ENCODE data around the gene IP6K1.

The IP6K1 gene

DNA sequence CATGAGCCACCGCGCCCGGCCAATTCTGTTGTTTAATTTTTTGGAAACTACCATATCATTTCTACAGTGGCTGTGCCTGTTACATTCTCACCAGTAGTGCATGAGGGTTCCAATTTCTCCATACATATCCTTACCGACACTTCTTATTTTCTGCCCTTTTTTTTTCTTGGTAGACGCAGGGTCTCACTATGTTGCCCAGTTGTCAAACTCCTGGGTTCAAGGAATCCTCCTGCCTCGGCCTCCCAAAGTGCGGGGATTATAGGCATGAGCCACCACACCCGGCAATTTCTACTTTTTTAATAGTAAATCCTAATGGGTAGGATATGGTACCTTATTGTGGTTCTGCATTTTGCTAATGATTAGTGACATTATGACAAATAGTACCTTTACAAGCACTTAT is 76.5 kb downstream of the IP6K1 start:
- H3K27ac ChIP-seq, result no peak overlapping the region
- TF ChIP-seq, protein P1, sequence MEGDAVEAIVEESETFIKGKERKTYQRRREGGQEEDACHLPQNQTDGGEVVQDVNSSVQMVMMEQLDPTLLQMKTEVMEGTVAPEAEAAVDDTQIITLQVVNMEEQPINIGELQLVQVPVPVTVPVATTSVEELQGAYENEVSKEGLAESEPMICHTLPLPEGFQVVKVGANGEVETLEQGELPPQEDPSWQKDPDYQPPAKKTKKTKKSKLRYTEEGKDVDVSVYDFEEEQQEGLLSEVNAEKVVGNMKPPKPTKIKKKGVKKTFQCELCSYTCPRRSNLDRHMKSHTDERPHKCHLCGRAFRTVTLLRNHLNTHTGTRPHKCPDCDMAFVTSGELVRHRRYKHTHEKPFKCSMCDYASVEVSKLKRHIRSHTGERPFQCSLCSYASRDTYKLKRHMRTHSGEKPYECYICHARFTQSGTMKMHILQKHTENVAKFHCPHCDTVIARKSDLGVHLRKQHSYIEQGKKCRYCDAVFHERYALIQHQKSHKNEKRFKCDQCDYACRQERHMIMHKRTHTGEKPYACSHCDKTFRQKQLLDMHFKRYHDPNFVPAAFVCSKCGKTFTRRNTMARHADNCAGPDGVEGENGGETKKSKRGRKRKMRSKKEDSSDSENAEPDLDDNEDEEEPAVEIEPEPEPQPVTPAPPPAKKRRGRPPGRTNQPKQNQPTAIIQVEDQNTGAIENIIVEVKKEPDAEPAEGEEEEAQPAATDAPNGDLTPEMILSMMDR (conservative IDR thresholded peaks at IDR 0.05), result no peak

DNA sequence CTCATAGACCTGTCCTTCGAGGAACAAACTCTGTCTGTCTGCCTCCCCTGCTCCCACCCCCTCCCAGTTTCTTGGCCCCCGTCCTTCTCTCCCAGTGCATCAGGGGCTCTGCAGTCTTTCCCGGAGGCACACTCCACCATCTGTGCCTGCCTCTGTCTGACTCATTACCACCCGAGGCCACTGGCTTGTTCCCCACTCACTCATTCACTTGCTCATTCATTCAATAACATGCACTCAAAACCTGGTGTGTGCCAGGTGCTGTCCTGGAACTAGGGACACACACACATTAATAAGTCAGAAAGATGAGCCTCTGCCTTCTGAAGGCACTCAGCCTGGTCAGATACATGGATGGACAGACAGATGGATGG is 79.2 kb downstream of the IP6K1 start:
- no peak overlapping the region for H3K27ac ChIP-seq
- TF ChIP-seq, protein P1 (conservative IDR thresholded peaks at IDR 0.05), result no peak

DNA sequence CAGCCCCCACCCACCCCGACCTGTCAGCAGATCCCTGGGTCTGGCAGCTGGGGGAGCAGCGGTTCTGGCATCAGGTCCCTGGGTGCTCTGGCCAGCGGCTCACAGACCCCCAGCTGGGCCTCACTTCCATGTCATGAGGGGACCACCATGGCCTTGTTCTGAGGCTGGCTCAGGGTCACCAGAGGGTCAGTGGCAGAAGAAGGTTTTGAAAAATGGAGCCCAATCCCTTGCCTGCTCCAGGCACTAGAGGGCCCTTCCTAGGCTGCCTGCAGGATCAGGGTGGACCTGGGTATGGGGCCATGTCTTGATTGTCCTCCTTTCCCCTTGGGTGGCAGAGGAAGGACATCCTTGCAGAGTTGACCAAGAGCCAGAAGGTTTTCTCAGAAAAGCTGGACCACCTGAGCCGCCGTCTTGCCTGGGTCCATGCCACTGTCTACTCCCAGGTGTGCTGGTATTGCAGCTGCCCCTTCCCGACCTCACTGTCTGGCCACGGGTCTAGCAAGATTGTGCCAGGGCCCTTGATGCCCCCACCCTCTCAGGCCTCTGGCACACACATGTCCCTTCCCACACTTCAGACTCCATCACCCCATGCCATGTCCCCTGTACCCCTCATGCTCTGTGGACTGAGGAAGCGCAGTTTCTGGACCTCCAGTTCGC is 79.8 kb downstream of the IP6K1 start:
- no peak overlapping the region for H3K27ac ChIP-seq
- TF ChIP-seq, protein P1 (conservative IDR thresholded peaks at IDR 0.05), result no peak

DNA sequence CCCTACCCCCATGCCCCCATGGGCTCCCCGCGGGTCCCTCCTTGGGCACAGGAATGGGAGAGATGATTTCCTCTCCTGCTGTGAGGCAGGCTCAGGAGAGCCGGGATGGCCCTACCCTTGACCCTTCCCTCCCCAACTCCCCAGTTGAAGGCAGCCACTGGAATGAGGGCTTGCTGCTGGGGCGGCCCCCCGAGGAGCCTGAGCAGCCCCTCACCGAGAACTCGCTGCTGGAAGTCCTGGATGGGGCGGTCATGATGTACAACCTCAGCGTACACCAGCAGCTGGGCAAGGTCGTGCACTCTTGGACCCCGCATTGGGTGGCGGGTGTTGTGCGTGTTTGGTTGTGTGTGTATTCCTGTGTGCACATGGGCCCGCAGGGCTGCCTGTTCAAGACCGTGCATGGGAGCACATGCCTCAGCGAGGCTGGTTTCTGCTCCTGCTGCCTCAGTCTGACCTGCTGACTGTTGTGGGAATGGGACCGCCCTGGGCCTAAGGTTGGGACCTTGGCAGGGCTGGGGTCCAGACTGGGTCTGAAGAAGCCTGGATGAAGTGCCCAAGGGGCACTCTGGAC is 80.9 kb downstream of the IP6K1 start:
- no peak overlapping the region for H3K27ac ChIP-seq
- TF ChIP-seq, protein P1 (conservative IDR thresholded peaks at IDR 0.05), result no peak

DNA sequence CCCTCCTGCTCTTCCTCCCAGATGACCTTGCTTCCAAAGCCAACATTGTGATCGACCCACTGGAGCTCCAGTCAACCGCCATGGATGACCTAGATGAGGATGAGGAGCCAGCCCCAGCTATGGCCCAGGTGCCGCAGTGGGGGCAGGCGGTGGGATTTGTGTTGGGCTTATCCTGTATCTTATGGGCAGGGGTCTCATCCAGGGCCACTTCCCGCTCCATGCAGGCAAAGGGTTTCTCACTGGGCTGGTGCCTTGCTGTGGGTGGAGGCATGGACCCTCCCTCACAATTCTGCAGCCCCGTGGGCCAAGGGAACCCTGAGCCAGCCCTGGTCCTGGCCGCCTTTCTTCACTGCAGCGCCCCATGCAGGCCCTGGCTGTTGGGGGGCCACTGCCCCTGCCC is 81.7 kb downstream of the IP6K1 start:
- TF ChIP-seq, protein P1 (conservative IDR thresholded peaks at IDR 0.05), result no peak
- H3K27ac ChIP-seq, result no peak overlapping the region

DNA sequence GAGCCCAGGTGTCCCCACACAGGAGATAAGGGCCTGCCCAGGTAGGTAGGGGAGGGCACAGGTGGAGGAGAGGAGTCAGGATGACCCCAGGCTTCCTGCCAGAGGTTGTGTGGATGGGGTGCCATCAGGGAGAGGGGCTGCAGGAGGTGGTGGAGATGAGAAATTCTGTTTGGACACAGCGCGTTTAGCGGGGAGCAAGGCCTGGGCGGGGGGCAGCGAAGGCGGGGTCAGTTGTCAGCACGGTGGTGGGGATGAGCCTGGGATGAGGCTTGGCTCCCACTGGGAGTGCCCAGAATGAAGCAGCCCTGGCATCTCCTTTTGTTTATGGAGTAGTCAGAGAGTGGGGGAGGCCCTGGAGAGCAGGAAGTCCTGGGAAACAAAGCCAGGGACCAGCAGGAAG is 82.4 kb downstream of the IP6K1 start:
- peak overlapping the region; percentile 25; the same call in 1 of the 2 replicates for H3K27ac ChIP-seq

DNA sequence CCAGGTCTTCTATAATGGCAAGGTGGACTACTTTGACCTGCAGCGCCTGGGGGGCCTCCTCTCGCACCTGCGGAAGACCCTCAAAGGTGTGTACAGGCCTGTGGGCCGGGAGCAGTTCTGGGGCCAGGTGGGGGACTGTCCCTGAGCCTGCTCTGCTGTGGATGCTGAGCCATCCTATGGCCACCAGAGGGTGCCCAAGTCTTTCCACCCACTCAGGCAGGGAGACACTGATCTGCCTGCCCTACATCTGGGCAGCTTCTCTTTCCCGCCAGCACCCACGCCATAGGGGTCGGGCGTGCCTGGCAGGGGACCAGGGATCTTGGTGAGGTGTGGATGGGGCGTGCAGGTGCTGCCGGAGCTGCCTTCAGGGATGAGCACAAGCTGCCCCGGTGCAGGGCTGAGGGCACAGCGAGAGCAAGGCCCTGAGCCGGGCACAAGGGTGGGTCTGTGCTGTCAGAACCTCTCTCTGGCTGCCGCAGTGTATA is 82.9 kb downstream of the IP6K1 start:
- TF ChIP-seq, protein P1 (conservative IDR thresholded peaks at IDR 0.05), result peak; percentile 97
- peak overlapping the region; percentile 25; the same call in 1 of the 2 replicates for H3K27ac ChIP-seq

More for the DNA sequence above, 82.4 kb downstream of the IP6K1 start:
- TF ChIP-seq, protein P1 (conservative IDR thresholded peaks at IDR 0.05), result no peak

All from VCaP (cell line).